ENCODE results near the gene SMG6. TPM values are rescaled to one million over a fixed set of nuclear protein-coding genes. Genes with fewer than 3 reads are reported as not detected.

The SMG6 gene
- polyA plus RNA-seq, 1 experiment, result 27.3 TPM

GRCh38 chr17:2058586-2059546, 244.7 kb downstream of the SMG6 start:
- H3K4me3 ChIP-seq (ENCODE audit: low read depth, low read length), result peak overlapping the region; percentile 72
- peak; percentile 70 for TF ChIP-seq CTCF (IDR thresholded peaks at IDR 0.05; ENCODE audit: low read depth, low read length)
- POLR2A ChIA-PET, result interaction anchor here (0.5 to 2.1 kb wide), 8 partner anchors 9 to 186 kb away, joined by 3 to 9 read pairs (median 4); no protein-coding TSS in a partner anchor

GRCh38 chr17:2057760-2058585, 245.6 kb downstream of the SMG6 start:
- Histone ChIP-seq H3K4me3 (ENCODE audit: low read depth, low read length) (peak overlapping the region; percentile 72), H3K27ac (ENCODE audit: low read depth, low read length) (peak overlapping the region; percentile 57), H3K27me3 (ENCODE audit: control insufficient read depth, insufficient read depth, low read length) (no peaks in the 10 kb centered on the region), H3K9me3 (ENCODE audit: control insufficient read depth, insufficient read depth, low read length) (peaks cover 6% of the 10 kb centered on the region; the same call in 1 of the 2 replicates)
- CTCF ChIA-PET, result interaction anchor here (0.5 to 3.8 kb wide), 8 partner anchors 10 to 231 kb away, joined by 3 to 34 read pairs (median 4); no protein-coding TSS in a partner anchor
- POLR2A ChIA-PET, result interaction anchor here (0.5 to 2.1 kb wide), 9 partner anchors 10 to 278 kb away, joined by 3 to 9 read pairs (median 4); partner anchors contain the start of gene TSR1
- no peak for DNase-seq (ENCODE audit: low read depth, low spot score)
- TF ChIP-seq CTCF (IDR thresholded peaks at IDR 0.05; ENCODE audit: low read depth, low read length), result no peak

More at GRCh38 chr17:2058586-2059546, 244.7 kb downstream of the SMG6 start:
- peak overlapping the region; percentile 21 for H3K27ac ChIP-seq (ENCODE audit: low read depth, low read length)
- no peaks in the 10 kb centered on the region for H3K27me3 ChIP-seq (ENCODE audit: control insufficient read depth, insufficient read depth, low read length)
- peaks cover 6% of the 10 kb centered on the region; the same call in 1 of the 2 replicates for H3K9me3 ChIP-seq (ENCODE audit: control insufficient read depth, insufficient read depth, low read length)
- DNase-seq (ENCODE audit: low read depth, low spot score), result no peak
- CTCF ChIA-PET, result interaction anchor here (0.5 to 3.8 kb wide), 10 partner anchors 9 to 244 kb away, joined by 3 to 34 read pairs (median 3); no protein-coding TSS in a partner anchor

- DNase-seq (ENCODE audit: low read depth, low spot score), result no peak
- peaks cover 6% of the 10 kb centered on the region; the same call in 1 of the 2 replicates for H3K9me3 ChIP-seq (ENCODE audit: control insufficient read depth, insufficient read depth, low read length)
- CTCF ChIA-PET, result interaction anchor here (1.1 to 4.5 kb wide), 4 partner anchors 11 to 226 kb away, joined by 3 to 87 read pairs (median 21); no protein-coding TSS in a partner anchor
- peak overlapping the region; percentile 72 for H3K4me3 ChIP-seq (ENCODE audit: low read depth, low read length)
- no peak overlapping the region for H3K27ac ChIP-seq (ENCODE audit: low read depth, low read length)
- no peaks in the 10 kb centered on the region for H3K27me3 ChIP-seq (ENCODE audit: control insufficient read depth, insufficient read depth, low read length)
- POLR2A ChIA-PET, result interaction anchor here (0.7 to 2.1 kb wide), 4 partner anchors 117 to 279 kb away, joined by 3 to 9 read pairs (median 6); partner anchors contain the start of gene TSR1
- TF ChIP-seq CTCF (IDR thresholded peaks at IDR 0.05; ENCODE audit: low read depth, low read length), result no peak
These were observed 246.3 kb downstream of the SMG6 start for GRCh38 chr17:2057175-2057759.

- H3K27ac ChIP-seq (ENCODE audit: low read depth, low read length), result peak overlapping the region; percentile 75
- no peak for DNase-seq (ENCODE audit: low read depth, low spot score)
- H3K9me3 ChIP-seq (ENCODE audit: control insufficient read depth, insufficient read depth, low read length), result peaks cover 6% of the 10 kb centered on the region; the same call in 1 of the 2 replicates
- H3K27me3 ChIP-seq (ENCODE audit: control insufficient read depth, insufficient read depth, low read length), result peaks cover 3% of the 10 kb centered on the region
- POLR2A ChIA-PET, result interaction anchor here (0.6 to 3.0 kb wide), 8 partner anchors 15 to 630 kb away, joined by 3 to 38 read pairs (median 6); partner anchors contain the start of gene TSR1
- peak overlapping the region; percentile 72 for H3K4me3 ChIP-seq (ENCODE audit: low read depth, low read length)
- TF ChIP-seq CTCF (IDR thresholded peaks at IDR 0.05; ENCODE audit: low read depth, low read length), result no peak
- CTCF ChIA-PET, result interaction anchor here (1.1 to 4.5 kb wide), 5 partner anchors 26 to 247 kb away, joined by 3 to 87 read pairs (median 4); partner anchors contain the start of genes SMG6 and SRR
These were observed 247.1 kb downstream of the SMG6 start for GRCh38 chr17:2056206-2057174.
